ENCODE results near the gene FANCB.

- no peak for TF ChIP-seq CTCF (IDR thresholded peaks at IDR 0.05)
- no peak for TF ChIP-seq POLR2AphosphoS5 (IDR thresholded peaks at IDR 0.05; ENCODE audit: insufficient read depth in 1 of 2, low read depth in 1 of 2)
Observed at GRCh38 chrX:14817571-14817970, 55.3 kb downstream of the FANCB start.

Measured in vagina (tissue), 2 donors.